SH-SY5Y (cell line): ENCODE data around the gene MIP.

Experiments
- GATA2 ChIP-seq: IDR thresholded peaks from 2 replicates; pipeline ENCODE4 v1.6.1; 2011; ENCODE audit warnings: mild to moderate bottlenecking, low read depth, low read length
- GATA3 ChIP-seq: IDR thresholded peaks from 2 replicates; pipeline ENCODE4 v1.6.1; 2011; ENCODE audit warnings: low read depth, mild to moderate bottlenecking, low read length, moderate library complexity

Gene MIP

GRCh38 chr12:56425193-56425592, 29.3 kb downstream of the MIP start:
- TF ChIP-seq GATA3 = no peak
- no peak for TF ChIP-seq GATA2

- no peak for TF ChIP-seq GATA3
- no peak for TF ChIP-seq GATA2
Measured at GRCh38 chr12:56420411-56420810, 34.0 kb downstream of the MIP start.

GRCh38 chr12:56417739-56418138, 36.7 kb downstream of the MIP start:
- TF ChIP-seq GATA3 = no peak
- TF ChIP-seq GATA2 = no peak

GRCh38 chr12:56414401-56414800, 40.1 kb downstream of the MIP start:
- no peak for TF ChIP-seq GATA3
- TF ChIP-seq GATA2 = no peak

GRCh38 chr12:56413392-56413791, 41.1 kb downstream of the MIP start:
- TF ChIP-seq GATA3 (no peak), GATA2 (no peak)

GRCh38 chr12:56411781-56412639, 42.4 kb downstream of the MIP start:
- TF ChIP-seq GATA2 (no peak), GATA3 (no peak)

GRCh38 chr12:56410768-56411167, 43.7 kb downstream of the MIP start:
- TF ChIP-seq GATA3 = no peak
- TF ChIP-seq GATA2 = no peak

- TF ChIP-seq GATA3 (no peak), GATA2 (no peak)
Measured at GRCh38 chr12:56408799-56409417, 45.5 kb downstream of the MIP start.
